D721Med (cell line): ENCODE results near the gene FHL2.

Experiments
- DNase-seq: peaks from one replicate; pipeline ENCODE4 v3.0.0; 2011; ENCODE audit warnings: low spot score; ENCODE audit not compliant: insufficient read length
- FAIRE-seq: peaks from 2 replicates; lab custom pipeline; 2011; peaks lifted over from hg19 to GRCh38; lab: Jason Lieb, UNC
- TF ChIP-seq, protein P1 (sequence below): IDR thresholded peaks from 2 replicates; pipeline ENCODE4 v1.5.1; 2012; ENCODE audit warnings: mild to moderate bottlenecking, control low read depth; ENCODE audit not compliant: insufficient read depth; ENCODE audit errors: missing control alignments

FHL2 gene

DNA sequence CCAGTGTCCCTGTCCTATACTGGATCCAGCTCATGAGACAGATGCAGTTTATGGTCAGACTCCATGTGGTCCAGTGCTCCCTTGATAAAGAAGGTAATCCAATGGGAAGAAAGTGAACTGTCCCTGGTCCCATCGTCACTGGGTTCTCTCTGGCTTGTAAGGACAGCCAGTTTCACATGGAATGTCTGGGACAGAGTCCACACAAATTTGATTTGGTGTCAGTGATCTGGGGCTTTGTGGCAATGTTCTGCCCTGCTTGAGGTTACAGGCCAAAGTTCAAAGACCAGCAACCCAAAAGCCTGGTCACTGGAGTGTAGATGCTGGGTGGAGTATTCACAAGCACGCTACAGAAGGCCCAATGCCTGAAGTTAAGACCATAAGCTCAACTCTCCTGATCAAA lies 22.2 kb upstream of the FHL2 start:
- TF ChIP-seq, protein P1, sequence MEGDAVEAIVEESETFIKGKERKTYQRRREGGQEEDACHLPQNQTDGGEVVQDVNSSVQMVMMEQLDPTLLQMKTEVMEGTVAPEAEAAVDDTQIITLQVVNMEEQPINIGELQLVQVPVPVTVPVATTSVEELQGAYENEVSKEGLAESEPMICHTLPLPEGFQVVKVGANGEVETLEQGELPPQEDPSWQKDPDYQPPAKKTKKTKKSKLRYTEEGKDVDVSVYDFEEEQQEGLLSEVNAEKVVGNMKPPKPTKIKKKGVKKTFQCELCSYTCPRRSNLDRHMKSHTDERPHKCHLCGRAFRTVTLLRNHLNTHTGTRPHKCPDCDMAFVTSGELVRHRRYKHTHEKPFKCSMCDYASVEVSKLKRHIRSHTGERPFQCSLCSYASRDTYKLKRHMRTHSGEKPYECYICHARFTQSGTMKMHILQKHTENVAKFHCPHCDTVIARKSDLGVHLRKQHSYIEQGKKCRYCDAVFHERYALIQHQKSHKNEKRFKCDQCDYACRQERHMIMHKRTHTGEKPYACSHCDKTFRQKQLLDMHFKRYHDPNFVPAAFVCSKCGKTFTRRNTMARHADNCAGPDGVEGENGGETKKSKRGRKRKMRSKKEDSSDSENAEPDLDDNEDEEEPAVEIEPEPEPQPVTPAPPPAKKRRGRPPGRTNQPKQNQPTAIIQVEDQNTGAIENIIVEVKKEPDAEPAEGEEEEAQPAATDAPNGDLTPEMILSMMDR, result no peak
- DNase-seq, result no peak
- no peak for FAIRE-seq

DNA sequence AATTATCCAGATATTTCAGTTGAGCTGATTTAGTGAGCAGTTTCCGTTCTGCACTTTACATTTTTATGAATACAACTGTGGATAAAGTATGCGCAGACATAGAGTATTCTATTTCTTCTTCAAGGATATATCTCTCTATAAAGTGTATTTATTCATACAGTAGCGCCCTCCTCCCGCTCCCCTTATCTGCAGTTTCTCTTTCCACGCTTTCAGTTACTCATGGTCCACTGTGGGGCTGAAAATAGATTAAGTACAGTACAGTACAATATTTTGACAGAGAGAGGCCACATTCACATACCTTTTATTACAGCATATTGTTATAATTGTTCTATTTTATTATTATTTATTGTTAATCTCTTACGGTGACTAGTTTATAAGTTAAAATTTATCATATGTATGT lies 19.7 kb upstream of the FHL2 start:
- DNase-seq, result no peak
- TF ChIP-seq, protein P1, result no peak
- no peak for FAIRE-seq

DNA sequence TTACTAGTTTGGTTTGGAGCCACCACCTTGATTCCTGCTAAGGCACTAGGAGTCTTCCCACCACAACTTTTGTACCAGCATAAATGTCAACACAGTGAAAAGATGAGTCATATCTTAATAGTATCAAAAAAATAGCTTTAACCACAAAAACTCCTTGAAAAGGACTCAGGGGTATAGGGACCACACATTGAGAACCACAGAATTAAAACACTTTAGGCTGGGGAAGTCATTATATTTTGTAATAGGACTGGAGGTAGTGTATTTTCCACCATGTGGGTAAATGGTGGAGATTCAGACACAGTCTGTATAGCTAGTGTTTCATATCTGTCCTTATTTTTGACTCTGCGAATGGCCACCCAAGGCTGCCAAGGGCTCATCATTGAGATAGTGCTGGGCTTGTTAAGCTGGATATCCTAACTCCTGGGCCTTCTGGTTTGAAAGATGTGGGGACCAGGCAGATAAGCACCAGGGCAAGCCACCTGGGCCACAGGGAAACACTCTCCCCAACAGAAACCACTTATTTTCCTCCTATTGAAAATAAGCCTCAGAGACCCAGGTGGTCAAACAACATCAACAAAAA lies 19.1 kb upstream of the FHL2 start:
- FAIRE-seq (no peak), DNase-seq (no peak)
- TF ChIP-seq, protein P1, result no peak

DNA sequence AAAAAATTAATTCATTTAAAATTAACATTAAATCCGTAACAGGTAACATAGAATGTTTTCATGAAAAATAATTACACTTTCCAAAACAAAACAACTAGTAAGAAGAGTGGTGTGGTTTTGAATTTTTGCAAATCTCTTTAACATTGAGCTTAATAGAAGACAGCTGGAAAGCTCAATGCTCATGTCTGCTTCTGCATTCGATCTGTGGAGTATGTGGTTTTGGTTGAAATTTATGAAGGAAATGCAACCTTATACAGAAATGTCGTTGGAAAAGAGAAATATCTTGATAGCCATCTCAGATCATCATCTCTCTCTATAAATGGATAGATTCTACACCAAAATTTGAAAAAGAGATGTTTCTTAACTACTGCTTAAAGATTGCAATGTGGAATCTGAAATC lies 17.3 kb upstream of the FHL2 start:
- FAIRE-seq (no peak), DNase-seq (no peak)
- TF ChIP-seq, protein P1, result no peak

DNA sequence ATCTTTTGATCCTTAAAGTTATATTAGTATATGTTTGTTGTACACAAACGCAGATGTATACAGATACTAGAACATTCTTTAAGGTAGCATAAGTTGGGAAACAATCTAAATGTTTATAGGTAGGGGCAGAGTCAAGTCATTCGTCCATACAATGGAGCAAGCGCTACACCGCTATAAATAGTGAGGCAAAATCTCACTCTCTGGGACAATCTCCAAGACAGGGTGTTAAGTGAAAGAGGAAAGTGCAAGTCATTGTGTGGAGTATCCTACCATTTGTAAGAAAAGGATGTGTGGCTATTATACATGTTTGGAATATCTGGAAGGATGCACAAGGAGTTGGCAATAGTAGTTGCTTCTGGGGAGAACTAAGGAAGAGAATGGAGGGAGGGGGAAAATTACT lies 16.2 kb upstream of the FHL2 start:
- DNase-seq (no peak), FAIRE-seq (no peak)
- TF ChIP-seq, protein P1, result no peak

DNA sequence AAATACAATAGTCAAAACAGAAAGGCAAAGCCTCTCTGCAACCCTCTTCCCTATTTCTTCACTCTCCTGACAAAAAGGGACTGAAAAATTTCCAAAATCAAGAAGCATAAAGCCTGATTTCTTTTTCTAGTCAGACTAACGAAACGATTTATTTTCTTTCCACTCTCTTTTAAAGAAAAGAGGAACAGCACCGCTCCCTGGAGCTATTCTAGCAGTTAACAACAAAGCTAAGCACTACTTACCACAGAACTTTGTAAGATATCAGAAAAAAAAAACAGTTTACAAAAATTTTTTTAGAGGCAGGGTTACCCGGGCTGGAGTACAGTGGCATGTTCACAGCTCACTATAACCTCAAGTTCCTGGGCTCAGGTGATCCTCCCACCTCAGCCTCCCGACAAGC lies 14.4 kb upstream of the FHL2 start:
- TF ChIP-seq, protein P1, result no peak
- FAIRE-seq, result no peak
- no peak for DNase-seq

DNA sequence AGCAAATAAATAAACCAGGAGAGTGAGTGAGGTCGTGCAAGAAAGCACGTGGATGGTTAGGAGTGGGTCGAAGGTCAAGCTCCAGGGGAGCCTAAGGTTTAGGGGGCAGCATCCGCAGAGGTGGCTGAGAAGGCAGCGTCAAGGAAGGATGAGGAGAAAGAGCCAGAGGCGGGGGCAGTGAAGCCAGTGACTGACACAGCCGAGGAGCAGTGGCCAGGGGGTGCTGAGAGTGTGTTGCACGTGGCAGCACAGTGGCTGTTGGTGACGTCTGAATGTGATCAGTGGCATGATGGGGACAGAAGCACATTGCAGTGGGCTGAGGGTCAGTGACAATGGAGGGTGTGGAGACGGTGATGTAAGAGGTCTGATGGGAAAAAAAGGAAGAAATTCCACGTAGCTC lies 13.7 kb upstream of the FHL2 start:
- TF ChIP-seq, protein P1, result no peak
- FAIRE-seq, result no peak
- DNase-seq, result no peak
